ENCODE results near the gene DDX6. TPM values are rescaled to one million over a fixed set of nuclear protein-coding genes. Genes with fewer than 3 reads are reported as not detected.
"Not testable (repeated sequence)": the region's sequence is repeated elsewhere in the genome, so short reads cannot be mapped to it uniquely, and the experiment has no call there.

Gene DDX6
- total RNA-seq, 1 experiment from 2014 or later: 84.3 TPM

GRCh38 chr11:118789501-118790356 is 1.2 kb downstream of the DDX6 start:
- no peaks in the 10 kb centered on the region for H3K4me1 Mint-ChIP-seq (ENCODE audit: low read depth, unreplicated experiment)
- CTCF ChIA-PET: interaction anchor here (1.0 kb wide), 1 partner anchor 100 kb away, joined by 3 read pairs; no protein-coding TSS in a partner anchor
- H3K4me3 Mint-ChIP-seq (ENCODE audit: low read depth, unreplicated experiment): peak overlapping the region; percentile 83
- peaks cover 51% of the 10 kb centered on the region for H3K36me3 Mint-ChIP-seq (ENCODE audit: insufficient read depth, unreplicated experiment)
- no peak for DNase-seq
- intact Hi-C loops (cut with micrococcal nuclease; ENCODE audit: unreplicated experiment): no loop called here
- H3K27me3 Mint-ChIP-seq (ENCODE audit: unreplicated experiment): no peaks in the 10 kb centered on the region
- TF ChIP-seq, protein P1, sequence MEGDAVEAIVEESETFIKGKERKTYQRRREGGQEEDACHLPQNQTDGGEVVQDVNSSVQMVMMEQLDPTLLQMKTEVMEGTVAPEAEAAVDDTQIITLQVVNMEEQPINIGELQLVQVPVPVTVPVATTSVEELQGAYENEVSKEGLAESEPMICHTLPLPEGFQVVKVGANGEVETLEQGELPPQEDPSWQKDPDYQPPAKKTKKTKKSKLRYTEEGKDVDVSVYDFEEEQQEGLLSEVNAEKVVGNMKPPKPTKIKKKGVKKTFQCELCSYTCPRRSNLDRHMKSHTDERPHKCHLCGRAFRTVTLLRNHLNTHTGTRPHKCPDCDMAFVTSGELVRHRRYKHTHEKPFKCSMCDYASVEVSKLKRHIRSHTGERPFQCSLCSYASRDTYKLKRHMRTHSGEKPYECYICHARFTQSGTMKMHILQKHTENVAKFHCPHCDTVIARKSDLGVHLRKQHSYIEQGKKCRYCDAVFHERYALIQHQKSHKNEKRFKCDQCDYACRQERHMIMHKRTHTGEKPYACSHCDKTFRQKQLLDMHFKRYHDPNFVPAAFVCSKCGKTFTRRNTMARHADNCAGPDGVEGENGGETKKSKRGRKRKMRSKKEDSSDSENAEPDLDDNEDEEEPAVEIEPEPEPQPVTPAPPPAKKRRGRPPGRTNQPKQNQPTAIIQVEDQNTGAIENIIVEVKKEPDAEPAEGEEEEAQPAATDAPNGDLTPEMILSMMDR (IDR thresholded peaks at IDR 0.05; ENCODE audit: unreplicated experiment): no peak
- H3K9me3 Mint-ChIP-seq (ENCODE audit: low read depth, unreplicated experiment): no peaks in the 10 kb centered on the region
- TSS peak; percentile 40 for BruUV-seq (replicated peaks)
- peak overlapping the region; percentile 69 for H3K27ac Mint-ChIP-seq (ENCODE audit: unreplicated experiment)

DNA sequence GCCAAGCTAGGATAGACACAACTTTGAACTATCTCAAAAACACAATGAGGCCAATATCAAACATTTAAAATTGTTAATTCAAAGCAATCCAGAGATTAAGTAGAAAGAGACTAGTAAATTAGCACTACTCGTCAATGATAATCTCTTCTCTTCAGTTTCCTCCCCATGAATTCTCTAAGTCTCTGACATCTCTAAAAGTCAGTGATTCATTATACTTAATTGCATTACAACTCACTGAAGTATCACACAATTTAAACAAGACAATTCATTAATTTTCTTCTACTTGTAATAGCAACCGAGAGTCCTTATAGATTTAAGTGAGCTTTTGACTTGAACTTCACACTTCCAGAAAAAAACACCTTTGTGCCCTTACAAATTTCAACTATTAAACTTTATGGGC is 4.3 kb downstream of the DDX6 start:
- H3K27ac Mint-ChIP-seq (ENCODE audit: unreplicated experiment): no peak overlapping the region
- no peaks in the 10 kb centered on the region for H3K27me3 Mint-ChIP-seq (ENCODE audit: unreplicated experiment)
- no TSS peak for BruUV-seq (replicated peaks)
- CTCF ChIA-PET: no interaction called here
- intact Hi-C loops (cut with micrococcal nuclease; ENCODE audit: unreplicated experiment): no loop called here
- TF ChIP-seq, protein P1 (IDR thresholded peaks at IDR 0.05; ENCODE audit: unreplicated experiment): no peak
- H3K36me3 Mint-ChIP-seq (ENCODE audit: insufficient read depth, unreplicated experiment): peaks cover 62% of the 10 kb centered on the region
- no peak for DNase-seq
- H3K4me3 Mint-ChIP-seq (ENCODE audit: low read depth, unreplicated experiment): no peak overlapping the region
- H3K9me3 Mint-ChIP-seq (ENCODE audit: low read depth, unreplicated experiment): no peaks in the 10 kb centered on the region
- H3K4me1 Mint-ChIP-seq (ENCODE audit: low read depth, unreplicated experiment): no peaks in the 10 kb centered on the region

DNA sequence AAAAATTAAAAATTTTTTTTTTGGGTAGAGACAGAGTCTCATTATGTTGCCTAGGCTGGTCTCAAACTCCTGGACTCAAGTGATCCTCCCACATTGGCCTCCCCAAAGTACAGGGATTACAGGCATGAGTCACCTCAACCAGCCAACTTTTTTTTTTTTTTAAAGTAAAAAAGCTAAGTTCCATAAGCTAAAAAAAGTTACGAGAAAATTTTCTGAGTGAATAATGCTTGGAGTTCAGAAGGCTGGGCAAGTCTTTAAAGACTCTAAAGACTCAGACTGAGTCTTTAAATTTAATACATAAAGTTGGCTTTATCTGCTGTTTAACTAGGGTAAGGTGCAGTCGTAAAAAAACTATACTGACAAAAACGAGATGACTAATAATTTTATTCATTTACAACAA is 5.6 kb downstream of the DDX6 start:
- peaks cover 55% of the 10 kb centered on the region for H3K36me3 Mint-ChIP-seq (ENCODE audit: insufficient read depth, unreplicated experiment)

DNA sequence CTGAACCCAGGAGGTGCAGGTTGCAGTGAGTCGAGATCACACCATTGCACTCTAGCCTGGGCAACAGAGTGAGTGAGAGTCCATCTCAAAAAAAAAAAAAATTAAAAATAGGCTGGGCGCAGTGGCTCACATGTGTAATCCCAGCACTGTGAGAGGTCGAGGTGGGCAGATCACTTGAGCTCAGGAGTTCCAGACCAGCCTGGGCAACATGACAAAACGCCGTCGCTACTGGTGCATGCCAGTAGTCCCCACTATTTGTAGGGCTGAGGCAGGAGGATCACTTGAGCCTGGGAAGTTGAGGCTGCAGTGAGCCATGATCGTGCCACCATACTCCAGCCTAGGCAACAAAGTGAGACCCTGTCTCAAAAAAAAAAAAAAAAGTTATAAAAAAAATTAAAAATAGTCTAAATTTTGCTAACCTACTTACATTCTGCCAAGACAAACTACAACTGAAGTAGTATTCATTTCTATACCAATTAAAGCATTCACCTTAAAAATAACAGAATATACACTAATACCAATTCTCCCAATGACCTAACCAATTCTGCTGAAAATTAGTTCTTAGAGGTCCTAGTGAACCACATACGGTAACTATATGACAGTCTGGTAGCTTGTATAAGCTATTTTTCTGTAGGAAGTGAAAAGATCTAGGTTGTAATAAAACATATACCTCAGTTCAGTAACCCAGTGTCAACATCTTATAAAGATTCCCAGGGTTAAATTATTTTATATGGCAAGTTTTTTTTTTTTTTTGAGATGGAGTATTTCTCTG is 7.1 kb downstream of the DDX6 start:
- peaks cover 50% of the 10 kb centered on the region for H3K36me3 Mint-ChIP-seq (ENCODE audit: insufficient read depth, unreplicated experiment)
- no TSS peak for BruUV-seq (replicated peaks)
- H3K27me3 Mint-ChIP-seq (ENCODE audit: unreplicated experiment): no peaks in the 10 kb centered on the region
- no peak overlapping the region for H3K27ac Mint-ChIP-seq (ENCODE audit: unreplicated experiment)
- H3K9me3 Mint-ChIP-seq (ENCODE audit: low read depth, unreplicated experiment): no peaks in the 10 kb centered on the region
- TF ChIP-seq, protein P1 (IDR thresholded peaks at IDR 0.05; ENCODE audit: unreplicated experiment): no peak
- DNase-seq: no peak
- no peaks in the 10 kb centered on the region for H3K4me1 Mint-ChIP-seq (ENCODE audit: low read depth, unreplicated experiment)
- CTCF ChIA-PET: no interaction called here
- intact Hi-C loops (cut with micrococcal nuclease; ENCODE audit: unreplicated experiment): no loop called here
- no peak overlapping the region for H3K4me3 Mint-ChIP-seq (ENCODE audit: low read depth, unreplicated experiment)

More for the DNA sequence above, 5.6 kb downstream of the DDX6 start:
- BruUV-seq (replicated peaks): no TSS peak
- TF ChIP-seq, protein P1 (IDR thresholded peaks at IDR 0.05; ENCODE audit: unreplicated experiment): no peak
- Mint-ChIP-seq H3K9me3 (ENCODE audit: low read depth, unreplicated experiment) (no peaks in the 10 kb centered on the region), H3K4me3 (ENCODE audit: low read depth, unreplicated experiment) (no peak overlapping the region), H3K4me1 (ENCODE audit: low read depth, unreplicated experiment) (no peaks in the 10 kb centered on the region), H3K27me3 (ENCODE audit: unreplicated experiment) (no peaks in the 10 kb centered on the region), H3K27ac (ENCODE audit: unreplicated experiment) (no peak overlapping the region)
- DNase-seq: no peak
- intact Hi-C loops (cut with micrococcal nuclease; ENCODE audit: unreplicated experiment): no loop called here
- CTCF ChIA-PET: interaction anchor here (0.7 to 1.2 kb wide), 2 partner anchors 96 to 145 kb away, joined by 3 read pairs; no protein-coding TSS in a partner anchor

DNA sequence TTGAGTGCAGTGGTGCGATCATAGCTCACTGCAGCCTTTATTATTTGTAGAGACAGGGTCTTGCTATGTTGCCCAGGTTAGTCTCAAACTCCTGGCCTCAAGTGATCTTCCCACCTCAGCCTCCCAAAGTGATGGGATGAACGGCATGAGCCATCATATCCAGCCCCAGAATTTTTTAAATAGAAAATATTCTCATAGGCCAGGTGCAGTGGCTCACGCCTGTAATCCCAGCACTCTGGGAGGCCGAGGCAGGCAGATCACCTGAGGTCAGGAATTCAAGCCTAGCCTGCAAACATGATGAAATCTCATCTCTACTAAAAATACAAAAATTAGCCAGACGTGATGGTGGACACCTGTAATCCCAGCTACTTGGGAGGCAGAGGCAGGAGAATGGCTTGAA is 7.6 kb downstream of the DDX6 start:
- H3K4me1 Mint-ChIP-seq (ENCODE audit: low read depth, unreplicated experiment); DNase-seq; BruUV-seq (replicated peaks); intact Hi-C loops (cut with micrococcal nuclease; ENCODE audit: unreplicated experiment); H3K27ac Mint-ChIP-seq (ENCODE audit: unreplicated experiment); H3K4me3 Mint-ChIP-seq (ENCODE audit: low read depth, unreplicated experiment); CTCF ChIA-PET; H3K9me3 Mint-ChIP-seq (ENCODE audit: low read depth, unreplicated experiment); H3K27me3 Mint-ChIP-seq (ENCODE audit: unreplicated experiment): not testable (repeated sequence)
- H3K36me3 Mint-ChIP-seq (ENCODE audit: insufficient read depth, unreplicated experiment): peaks cover 50% of the 10 kb centered on the region

All from Calu3 (cell line).